M059J (cell line): ENCODE data around the gene BCL11B. TPM values are rescaled to one million over a fixed set of nuclear protein-coding genes. Genes with fewer than 3 reads are reported as not detected.
A peak's percentile ranks its signal among the peaks of the same experiment; 100 is the strongest.

Source experiments
- DNase-seq: peaks from one replicate; pipeline ENCODE4 v3.0.0-alpha.2; 2012; ENCODE audit warnings: low read depth
- total RNA-seq: library from RNA; depleted of rRNA; stranded (reverse); fragments of >200 nt; shearing (Covaris generic); gene quantifications from 2 replicates; pipeline ENCODE4 v1.2.3, GENCODE V29; 2014

Gene BCL11B
- total RNA-seq, 1 experiment from 2014 or later, result 0.02 TPM

- no peak for DNase-seq
These were observed 46.4 kb downstream of the BCL11B start for GRCh38 chr14:99225436-99226203.

GRCh38 chr14:99224948-99225347, 47.0 kb downstream of the BCL11B start:
- no peak for DNase-seq

GRCh38 chr14:99224116-99224910, 47.7 kb downstream of the BCL11B start:
- no peak for DNase-seq

GRCh38 chr14:99221445-99221844, 50.6 kb downstream of the BCL11B start:
- DNase-seq, result no peak

- DNase-seq, result no peak
These were observed 54.7 kb downstream of the BCL11B start for GRCh38 chr14:99217066-99217955.

- no peak for DNase-seq
These were observed 55.8 kb downstream of the BCL11B start for GRCh38 chr14:99216191-99216590.

- peak; percentile 13 for DNase-seq
These were observed 56.7 kb downstream of the BCL11B start for GRCh38 chr14:99215277-99215676.

GRCh38 chr14:99214701-99215100, 57.3 kb downstream of the BCL11B start:
- DNase-seq, result no peak

- no peak for DNase-seq
These were observed 58.4 kb downstream of the BCL11B start for GRCh38 chr14:99213527-99213971.

GRCh38 chr14:99213101-99213500, 58.9 kb downstream of the BCL11B start:
- DNase-seq, result no peak

GRCh38 chr14:99212646-99213045, 59.4 kb downstream of the BCL11B start:
- DNase-seq, result no peak

GRCh38 chr14:99212199-99212598, 59.8 kb downstream of the BCL11B start:
- no peak for DNase-seq

GRCh38 chr14:99211410-99211809, 60.6 kb downstream of the BCL11B start:
- DNase-seq, result no peak

GRCh38 chr14:99210333-99210732, 61.7 kb downstream of the BCL11B start:
- DNase-seq, result no peak

GRCh38 chr14:99209409-99209808, 62.6 kb downstream of the BCL11B start:
- DNase-seq, result no peak

GRCh38 chr14:99208318-99208717, 63.7 kb downstream of the BCL11B start:
- DNase-seq, result no peak

GRCh38 chr14:99207456-99207855, 64.5 kb downstream of the BCL11B start:
- DNase-seq, result no peak

GRCh38 chr14:99206090-99206489, 65.9 kb downstream of the BCL11B start:
- DNase-seq, result no peak

- no peak for DNase-seq
These were observed 66.8 kb downstream of the BCL11B start for GRCh38 chr14:99205086-99205688.

GRCh38 chr14:99203801-99204200, 68.2 kb downstream of the BCL11B start:
- no peak for DNase-seq

- no peak for DNase-seq
These were observed 68.9 kb downstream of the BCL11B start for GRCh38 chr14:99203080-99203479.

GRCh38 chr14:99202516-99202915, 69.5 kb downstream of the BCL11B start:
- no peak for DNase-seq
